Iris pigment epithelial cell (primary cell): ENCODE data around the gene CDH1.
A peak's percentile ranks its signal among the peaks of the same experiment; 100 is the strongest.

ENCODE experiments used
- DNase-seq: peaks from one replicate; pipeline ENCODE4 v3.0.0-alpha.2; 2011; ENCODE audit warnings: low read depth

The CDH1 gene

GRCh38 chr16:68732042-68732680, 4.9 kb upstream of the CDH1 start:
- DNase-seq: no peak

- no peak for DNase-seq
Measured at GRCh38 chr16:68732741-68733399, 4.2 kb upstream of the CDH1 start.

- DNase-seq: no peak
Measured at GRCh38 chr16:68733570-68733969, 3.5 kb upstream of the CDH1 start.

GRCh38 chr16:68734782-68735181, 2.3 kb upstream of the CDH1 start:
- DNase-seq: no peak

- DNase-seq: no peak
Measured at GRCh38 chr16:68736561-68736960, 531 bp upstream of the CDH1 start.

GRCh38 chr16:68737730-68738629, 888 bp downstream of the CDH1 start:
- no peak for DNase-seq

GRCh38 chr16:68739964-68740627, 3.0 kb downstream of the CDH1 start:
- DNase-seq: no peak

GRCh38 chr16:68740628-68741346, 3.7 kb downstream of the CDH1 start:
- DNase-seq: no peak

- DNase-seq: no peak
Measured at GRCh38 chr16:68743664-68744063, 6.6 kb downstream of the CDH1 start.

- peak; percentile 28 for DNase-seq
Measured at GRCh38 chr16:68744744-68745280, 7.7 kb downstream of the CDH1 start.

- DNase-seq: no peak
Measured at GRCh38 chr16:68746951-68747350, 9.9 kb downstream of the CDH1 start.

- DNase-seq: no peak
Measured at GRCh38 chr16:68749432-68749831, 12.3 kb downstream of the CDH1 start.

- DNase-seq: no peak
Measured at GRCh38 chr16:68750193-68750695, 13.2 kb downstream of the CDH1 start.

- no peak for DNase-seq
Measured at GRCh38 chr16:68751160-68751559, 14.1 kb downstream of the CDH1 start.

GRCh38 chr16:68752602-68753001, 15.5 kb downstream of the CDH1 start:
- DNase-seq: no peak

GRCh38 chr16:68754084-68754792, 17.1 kb downstream of the CDH1 start:
- no peak for DNase-seq

- no peak for DNase-seq
Measured at GRCh38 chr16:68756239-68756915, 19.3 kb downstream of the CDH1 start.

- no peak for DNase-seq
Measured at GRCh38 chr16:68757625-68757935, 20.5 kb downstream of the CDH1 start.

GRCh38 chr16:68759062-68759461, 22.0 kb downstream of the CDH1 start:
- no peak for DNase-seq

GRCh38 chr16:68760671-68761275, 23.7 kb downstream of the CDH1 start:
- DNase-seq: peak; percentile 42
